Inflammatory macrophage treated with lipopolysaccharide for 4 hours (primary cell): ENCODE data around the gene AATF.

Source experiments
- DNase-seq: peaks from one replicate; pipeline ENCODE4 v3.0.0-alpha.2; 2020

The AATF gene

DNA sequence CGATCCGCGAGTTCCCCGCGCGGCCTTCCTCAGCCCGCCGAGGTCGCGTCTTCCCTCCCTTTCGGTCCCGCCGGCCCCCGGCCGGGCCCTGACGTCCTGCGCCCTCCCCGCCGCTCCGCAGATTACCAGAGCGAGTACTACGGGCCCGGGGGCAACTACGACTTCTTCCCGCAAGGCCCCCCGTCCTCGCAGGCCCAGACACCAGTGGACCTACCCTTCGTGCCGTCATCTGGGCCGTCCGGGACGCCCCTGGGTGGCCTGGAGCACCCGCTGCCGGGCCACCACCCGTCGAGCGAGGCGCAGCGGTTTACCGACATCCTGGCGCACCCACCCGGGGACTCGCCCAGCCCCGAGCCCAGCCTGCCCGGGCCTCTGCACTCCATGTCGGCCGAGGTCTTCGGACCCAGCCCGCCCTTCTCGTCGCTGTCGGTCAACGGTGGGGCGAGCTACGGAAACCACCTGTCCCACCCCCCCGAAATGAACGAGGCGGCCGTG is 6.1 kb upstream of the AATF start:
- no peak for DNase-seq

GRCh38 chr17:36943250-36944191 is 5.2 kb upstream of the AATF start:
- no peak for DNase-seq

DNA sequence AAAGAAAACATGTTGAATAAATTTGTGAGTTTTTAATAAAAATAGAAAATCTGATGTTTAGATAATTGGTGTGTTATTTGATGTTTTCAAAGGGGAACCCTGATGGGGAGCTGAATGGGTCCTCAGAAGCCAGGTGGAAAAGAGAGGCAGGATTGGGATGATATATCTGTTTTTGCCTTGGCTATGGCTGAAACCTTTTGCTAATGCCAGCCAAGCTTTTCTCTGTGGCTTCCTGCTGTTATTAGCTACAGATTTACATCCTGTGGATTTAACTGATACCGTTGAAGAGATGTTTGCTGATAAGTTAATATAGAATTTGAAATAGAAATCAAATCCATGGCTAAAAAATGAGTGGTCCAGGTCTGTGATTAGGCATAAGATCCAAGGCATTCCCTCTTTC is 4.2 kb upstream of the AATF start:
- no peak for DNase-seq

DNA sequence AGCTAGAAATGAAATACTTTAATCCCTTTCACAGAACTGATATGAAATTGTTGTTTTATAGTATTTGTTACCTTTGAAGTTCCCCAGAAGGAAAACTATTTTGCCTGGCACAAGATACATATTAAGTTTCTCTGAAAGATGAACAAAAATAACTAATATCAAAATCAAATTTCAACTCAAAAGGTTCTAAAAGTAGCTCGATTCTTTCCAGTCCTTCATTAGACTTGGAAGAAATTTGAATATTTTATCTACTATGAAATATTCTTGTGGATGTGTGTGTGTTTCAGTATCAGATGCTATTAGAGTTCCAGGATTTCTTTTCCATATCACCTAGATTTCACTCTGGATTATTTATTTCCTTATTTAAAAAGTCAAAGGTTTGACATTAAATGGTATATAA is 3.6 kb upstream of the AATF start:
- no peak for DNase-seq

DNA sequence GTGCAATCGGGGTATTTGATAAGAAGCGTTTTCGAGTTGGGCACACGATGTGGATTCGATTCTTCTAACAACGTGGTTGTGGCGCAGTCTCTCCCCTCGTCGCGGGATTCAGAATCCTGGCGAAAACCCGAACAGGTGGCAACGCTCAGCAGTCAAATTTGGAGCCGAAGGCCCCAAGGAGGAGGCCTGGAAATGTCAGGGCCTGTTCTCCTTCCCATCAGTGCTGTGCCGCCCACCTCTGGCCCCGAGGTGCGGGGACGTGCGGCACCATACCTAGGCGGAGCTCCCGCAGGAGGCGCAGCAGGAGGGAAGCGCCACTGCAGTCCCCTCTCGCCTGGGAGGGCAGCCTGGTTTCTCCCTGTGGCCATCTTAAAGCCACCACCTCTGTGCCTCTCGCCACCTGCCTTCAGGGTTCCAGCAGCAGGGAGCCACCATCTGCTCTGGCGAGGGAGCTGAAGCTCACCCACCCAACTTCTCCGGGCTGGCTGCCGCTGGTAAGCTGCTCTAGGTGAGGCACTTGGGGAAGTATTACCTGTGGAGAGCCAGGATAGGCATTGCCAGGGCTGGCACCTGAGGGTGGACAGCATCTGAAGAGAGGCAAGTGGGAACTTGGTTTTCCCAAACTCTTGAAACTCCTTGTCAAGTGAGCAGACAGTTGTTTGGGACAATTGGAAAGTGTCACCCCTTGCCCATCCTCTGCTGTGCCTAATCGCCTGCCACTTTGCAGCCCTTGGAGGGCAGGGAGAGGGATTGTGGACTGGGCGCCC is 2.6 kb upstream of the AATF start:
- no peak for DNase-seq

DNA sequence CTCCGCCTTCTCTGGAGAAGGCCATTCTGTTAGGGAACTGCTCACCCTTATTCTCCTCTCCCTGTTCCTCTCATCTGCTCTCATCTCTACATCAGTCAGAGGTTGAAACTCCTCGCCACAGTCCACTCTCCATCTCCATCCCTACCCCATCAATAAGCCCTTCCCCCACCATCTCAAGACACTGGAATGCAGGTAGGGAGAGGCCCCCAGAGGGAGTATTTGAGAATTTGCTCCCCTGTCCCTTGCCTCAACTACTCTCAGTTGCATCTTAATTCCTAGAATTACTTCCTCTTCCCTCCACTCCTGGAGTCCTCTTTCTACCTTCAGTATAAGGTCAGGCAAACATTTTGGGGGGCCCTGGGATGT is 2.0 kb upstream of the AATF start:
- DNase-seq: no peak

DNA sequence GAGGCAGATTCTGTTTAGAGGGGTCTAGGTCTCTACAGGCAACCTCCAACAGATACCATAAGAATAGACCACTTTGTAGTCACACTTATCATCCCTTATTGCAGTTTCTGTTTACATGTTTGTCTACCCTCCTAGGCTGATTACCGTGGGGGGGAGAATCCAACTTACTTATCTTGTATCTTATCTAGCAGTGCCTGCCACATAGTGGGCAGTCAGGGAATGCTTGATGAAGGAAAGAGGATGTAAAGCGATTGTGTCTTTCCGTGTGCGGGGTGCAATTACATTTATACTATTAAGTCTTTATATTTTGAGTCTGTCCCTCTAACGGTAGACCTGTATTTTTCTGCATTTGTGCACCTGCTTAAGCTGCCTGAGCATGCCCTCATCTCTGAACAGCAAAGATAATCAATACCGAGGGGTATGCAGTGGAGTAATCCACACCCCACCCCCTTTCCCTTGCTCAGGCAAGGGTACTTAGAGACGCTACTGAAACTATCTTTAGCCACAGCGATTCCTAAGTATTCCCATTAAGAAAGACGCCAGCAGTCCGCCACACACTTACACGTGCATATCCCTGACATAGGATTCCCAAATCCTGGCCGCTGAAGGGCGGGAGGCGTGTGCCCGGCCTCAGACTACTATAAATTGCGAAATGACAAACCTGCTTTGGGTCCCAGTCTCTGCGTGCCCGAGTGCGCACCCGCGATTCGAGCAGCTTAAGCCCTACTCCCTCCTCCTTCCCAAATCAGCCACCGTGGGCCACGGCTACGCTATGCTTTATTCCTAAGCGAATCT is 635 bp upstream of the AATF start:
- DNase-seq: no peak

- no peak for DNase-seq
These were observed 740 bp downstream of the AATF start for GRCh38 chr17:36949461-36949927.

DNA sequence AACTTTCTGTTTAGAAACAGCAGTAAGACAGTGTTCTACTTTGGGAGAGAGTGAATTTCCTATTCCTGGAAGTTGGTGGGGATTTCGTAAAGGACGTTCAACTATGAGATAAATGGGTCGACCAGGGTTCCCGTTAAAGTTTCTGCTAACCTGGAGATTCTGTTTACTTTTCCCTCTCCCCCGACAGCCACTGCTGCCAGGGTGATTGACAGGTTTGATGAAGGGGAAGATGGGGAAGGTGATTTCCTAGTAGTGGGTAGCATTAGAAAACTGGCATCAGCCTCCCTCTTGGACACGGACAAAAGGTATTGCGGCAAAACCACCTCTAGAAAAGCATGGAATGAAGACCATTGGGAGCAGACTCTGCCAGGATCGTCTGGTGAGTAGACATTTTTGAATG is 1.3 kb downstream of the AATF start:
- no peak for DNase-seq

GRCh38 chr17:36951084-36951789 is 2.5 kb downstream of the AATF start:
- no peak for DNase-seq

- DNase-seq: no peak
These were observed 22.8 kb downstream of the AATF start for GRCh38 chr17:36971508-36971907.

GRCh38 chr17:36972186-36972700 is 23.5 kb downstream of the AATF start:
- no peak for DNase-seq

GRCh38 chr17:36972905-36973304 is 24.2 kb downstream of the AATF start:
- DNase-seq: no peak

GRCh38 chr17:36975922-36976515 is 27.3 kb downstream of the AATF start:
- DNase-seq: no peak

DNA sequence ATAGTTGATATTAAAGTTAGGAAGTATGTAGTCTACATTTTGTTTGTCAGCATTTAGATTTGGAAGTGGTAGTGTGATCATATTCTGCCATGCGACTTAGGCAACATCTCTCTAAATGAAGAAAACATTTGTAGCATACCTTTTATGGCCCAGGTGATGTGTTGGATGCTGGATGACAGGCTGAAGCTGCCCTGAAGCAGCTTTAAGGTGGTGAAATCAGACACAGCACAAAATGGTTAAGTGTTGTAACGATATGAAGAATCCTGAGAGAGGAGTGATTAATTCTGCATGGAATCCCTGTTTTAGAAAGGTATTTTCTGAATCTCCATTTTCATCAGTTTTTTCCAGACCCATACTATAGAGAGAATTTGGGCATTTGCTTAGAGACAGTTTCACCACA is 28.3 kb downstream of the AATF start:
- DNase-seq: no peak

DNA sequence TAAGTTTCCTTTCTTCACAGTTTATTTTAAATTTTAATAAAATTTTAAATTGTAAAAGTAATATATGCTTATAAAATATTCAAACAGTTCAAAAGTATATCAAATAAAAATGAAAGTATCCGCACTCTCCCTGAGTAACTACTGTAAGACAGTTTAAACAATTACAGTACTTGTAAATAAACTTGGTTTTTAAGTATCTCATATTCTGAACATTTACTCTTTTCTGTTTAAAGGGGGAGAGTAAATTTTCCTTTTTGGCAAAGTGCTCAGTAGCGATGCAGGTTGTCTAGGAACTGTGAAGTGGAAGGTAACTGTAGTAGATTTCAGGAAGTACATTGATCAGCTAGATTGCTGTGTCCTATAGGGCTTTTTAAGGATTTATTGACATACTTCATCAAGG is 28.8 kb downstream of the AATF start:
- no peak for DNase-seq

GRCh38 chr17:36978810-36979564 is 30.2 kb downstream of the AATF start:
- DNase-seq: no peak

DNA sequence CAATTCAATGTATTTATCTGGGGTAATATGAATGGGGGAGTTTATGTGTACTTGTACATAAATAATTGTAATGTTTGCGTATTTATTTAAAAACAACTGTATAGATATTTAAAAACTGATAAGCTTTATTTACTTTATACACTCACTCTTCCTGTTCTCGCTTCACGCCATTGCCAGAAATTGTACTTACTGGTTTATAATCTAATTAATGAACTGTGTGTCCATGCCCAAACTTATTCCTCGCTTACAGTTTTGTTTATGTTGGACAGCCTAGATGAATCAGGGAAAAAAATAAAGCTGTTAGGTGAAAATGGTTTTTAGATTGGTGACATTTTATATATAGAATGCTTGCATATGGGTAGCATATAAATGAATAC is 30.8 kb downstream of the AATF start:
- no peak for DNase-seq

- no peak for DNase-seq
These were observed 31.6 kb downstream of the AATF start for GRCh38 chr17:36980280-36980761.

DNA sequence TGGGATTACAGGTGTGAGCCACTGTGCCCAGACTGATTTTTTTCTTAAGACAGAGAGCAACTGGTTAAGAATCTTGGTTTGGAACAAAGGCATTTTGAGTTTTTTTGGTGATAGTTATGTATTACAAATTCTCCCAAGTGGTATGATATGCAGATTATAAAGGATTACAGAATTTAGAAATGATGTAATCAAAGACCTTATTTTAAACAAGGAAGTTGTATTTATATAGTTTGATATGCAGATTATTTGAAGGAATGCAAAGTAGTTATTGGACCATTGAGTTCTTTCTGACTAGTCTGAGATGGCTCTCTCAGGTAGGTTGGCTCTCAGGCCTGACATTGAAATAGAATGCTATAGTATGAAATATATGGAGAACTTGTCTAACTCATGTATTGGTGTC is 34.9 kb downstream of the AATF start:
- no peak for DNase-seq

DNA sequence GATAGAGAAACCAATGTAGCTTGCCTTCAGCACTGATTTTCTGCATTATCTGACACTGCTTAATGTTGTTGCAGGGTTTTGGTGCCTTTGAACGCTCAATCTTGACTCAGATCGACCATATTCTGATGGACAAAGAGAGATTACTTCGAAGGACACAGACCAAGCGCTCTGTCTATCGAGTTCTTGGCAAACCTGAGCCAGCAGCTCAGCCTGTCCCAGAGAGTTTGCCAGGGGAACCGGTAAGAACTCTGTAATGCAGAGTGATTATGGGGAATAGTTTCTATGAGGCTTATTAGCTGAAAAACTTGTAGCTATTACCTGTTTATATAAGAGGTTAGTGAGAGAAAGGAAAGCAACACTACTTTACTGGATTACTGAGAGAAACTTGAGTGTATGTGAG is 40.4 kb downstream of the AATF start:
- no peak for DNase-seq
